Measurements from ENCODE around the gene STX1B.

DNA sequence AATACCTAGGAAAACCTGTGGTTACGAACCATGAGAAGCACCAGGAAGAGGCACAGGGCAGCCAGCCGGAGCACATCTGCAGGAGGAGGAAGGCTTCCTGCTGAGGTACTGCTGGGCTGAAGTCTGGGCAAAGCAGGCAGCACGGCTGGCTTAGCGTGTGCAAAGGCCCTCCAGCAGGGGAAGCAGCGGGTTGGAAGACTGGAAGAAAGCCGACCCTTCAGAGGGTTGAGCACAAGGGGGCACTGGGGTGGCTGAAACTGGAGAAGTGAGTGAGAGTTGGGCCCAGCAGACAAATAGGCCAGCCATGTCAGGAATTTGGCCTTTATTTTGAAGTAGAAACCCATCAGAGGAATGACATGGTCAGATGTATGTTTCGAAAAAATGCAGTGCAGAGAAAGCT, 37.6 kb downstream of the STX1B start:
- TF ChIP-seq POLR2AphosphoS5 (IDR thresholded peaks at IDR 0.05) (no peak), POLR2A (IDR thresholded peaks at IDR 0.05) (no peak), EP300 (IDR thresholded peaks at IDR 0.05; ENCODE audit: low read depth) (no peak)
- TF ChIP-seq, protein P1, sequence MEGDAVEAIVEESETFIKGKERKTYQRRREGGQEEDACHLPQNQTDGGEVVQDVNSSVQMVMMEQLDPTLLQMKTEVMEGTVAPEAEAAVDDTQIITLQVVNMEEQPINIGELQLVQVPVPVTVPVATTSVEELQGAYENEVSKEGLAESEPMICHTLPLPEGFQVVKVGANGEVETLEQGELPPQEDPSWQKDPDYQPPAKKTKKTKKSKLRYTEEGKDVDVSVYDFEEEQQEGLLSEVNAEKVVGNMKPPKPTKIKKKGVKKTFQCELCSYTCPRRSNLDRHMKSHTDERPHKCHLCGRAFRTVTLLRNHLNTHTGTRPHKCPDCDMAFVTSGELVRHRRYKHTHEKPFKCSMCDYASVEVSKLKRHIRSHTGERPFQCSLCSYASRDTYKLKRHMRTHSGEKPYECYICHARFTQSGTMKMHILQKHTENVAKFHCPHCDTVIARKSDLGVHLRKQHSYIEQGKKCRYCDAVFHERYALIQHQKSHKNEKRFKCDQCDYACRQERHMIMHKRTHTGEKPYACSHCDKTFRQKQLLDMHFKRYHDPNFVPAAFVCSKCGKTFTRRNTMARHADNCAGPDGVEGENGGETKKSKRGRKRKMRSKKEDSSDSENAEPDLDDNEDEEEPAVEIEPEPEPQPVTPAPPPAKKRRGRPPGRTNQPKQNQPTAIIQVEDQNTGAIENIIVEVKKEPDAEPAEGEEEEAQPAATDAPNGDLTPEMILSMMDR (IDR thresholded peaks at IDR 0.05): no peak
